ENCODE results near the gene PARP15.
A peak's percentile ranks its signal among the peaks of the same experiment; 100 is the strongest.

The PARP15 gene

DNA sequence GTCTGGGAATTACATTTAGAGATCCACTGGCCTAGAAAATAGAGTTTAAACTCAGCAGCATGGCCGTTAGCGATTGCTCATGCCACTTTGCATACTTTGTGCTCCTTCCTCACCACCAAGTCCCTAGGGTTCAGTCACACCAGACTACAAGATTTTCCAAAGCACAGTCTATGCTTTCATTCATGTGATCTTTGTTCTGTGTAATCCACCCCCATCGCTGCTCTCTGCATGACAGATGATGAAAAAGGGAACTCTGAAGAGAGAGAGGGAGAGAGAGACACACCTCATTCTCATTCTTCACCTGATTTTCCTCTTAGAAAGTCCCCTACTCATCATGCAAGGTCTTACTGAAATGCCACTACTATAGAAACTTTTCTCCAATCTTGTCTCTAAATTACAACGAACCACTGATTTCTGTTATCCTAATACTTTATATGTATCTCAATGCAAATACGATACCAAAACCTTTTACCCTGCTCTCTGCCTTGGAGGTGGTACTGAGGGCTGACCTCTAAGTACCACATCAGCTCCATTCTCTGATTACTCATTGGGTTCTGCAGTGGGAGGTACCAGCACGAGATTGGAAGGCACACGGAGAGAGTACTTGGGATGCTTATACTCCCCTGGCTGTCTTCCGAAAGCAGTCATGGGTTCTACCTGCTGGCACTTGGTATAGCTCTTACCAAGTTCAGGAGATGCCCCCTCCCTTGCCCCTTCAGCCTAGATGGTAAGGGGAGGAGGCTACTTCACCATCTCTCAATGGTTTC lies 1.1 kb upstream of the PARP15 start:
- DNase-seq: peak in 1 of 2 experiments; percentile 24

DNA sequence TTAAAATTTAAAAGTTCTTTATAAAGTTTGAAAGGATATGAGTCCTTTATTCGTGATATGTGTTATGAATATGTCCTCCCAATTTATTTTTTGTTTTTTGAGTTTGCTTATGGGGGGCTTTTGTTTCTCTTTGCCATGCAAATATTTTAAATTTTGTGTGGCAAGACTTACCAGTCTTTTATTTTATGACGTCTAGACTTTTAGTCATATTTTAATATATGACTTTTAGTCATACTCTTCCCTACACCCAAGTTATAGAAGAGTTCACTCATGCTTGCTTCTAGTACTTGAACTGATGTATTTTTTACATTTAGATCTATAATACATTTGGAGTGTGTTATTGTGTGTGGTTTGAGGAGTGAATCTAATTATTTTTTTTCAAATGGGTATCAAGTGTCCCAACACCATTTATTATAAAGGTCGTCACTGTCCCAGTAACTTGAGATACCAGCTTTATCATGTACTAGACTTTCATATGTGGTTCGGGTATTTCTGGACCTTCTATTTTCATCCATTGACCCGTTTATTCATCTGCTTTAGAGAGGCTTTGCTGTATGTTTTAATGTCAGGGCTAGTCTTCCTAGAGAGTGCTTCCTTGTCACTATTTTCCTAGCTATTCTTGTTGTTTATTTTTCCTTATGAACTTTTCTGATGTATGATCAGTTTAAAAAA lies 755 bp downstream of the PARP15 start:
- no peak for DNase-seq

DNA sequence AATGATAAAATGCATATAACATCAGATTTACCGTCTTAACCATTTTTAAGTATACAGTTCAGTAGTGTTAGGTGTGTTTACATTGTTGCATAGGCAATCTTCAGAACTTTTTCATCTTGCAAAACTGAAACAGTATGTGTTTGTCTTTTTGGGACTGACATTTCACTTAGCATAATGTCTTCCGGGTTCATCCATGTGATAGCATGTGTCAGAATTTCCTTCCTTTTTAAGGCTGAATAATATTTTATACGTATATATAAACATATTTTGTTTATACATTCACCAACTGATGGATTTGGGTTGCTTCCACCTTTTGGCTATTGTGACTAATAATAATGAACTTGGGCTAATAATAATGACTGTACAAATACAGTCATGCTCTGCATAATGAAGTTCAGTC lies 3.0 kb downstream of the PARP15 start:
- no peak for DNase-seq

DNA sequence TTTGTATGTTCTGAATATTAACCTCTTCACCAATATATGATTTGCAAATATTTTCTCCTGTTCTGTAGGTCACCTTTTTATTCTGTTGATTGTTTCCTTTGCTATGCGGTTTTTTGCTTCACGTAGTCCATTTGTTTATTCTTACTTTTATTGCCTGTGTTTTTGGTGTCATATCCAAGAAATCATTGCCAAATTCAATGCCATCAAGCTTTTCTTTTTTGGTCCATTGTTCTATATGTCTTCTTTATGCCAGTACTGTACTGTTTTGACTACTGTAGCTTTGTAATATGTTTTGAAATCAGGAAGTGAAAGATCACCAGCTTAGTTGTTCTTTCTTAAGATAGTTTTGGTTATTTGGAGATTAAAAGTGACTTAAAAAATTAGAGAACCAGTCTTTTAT lies 4.2 kb downstream of the PARP15 start:
- DNase-seq: no peak

DNA sequence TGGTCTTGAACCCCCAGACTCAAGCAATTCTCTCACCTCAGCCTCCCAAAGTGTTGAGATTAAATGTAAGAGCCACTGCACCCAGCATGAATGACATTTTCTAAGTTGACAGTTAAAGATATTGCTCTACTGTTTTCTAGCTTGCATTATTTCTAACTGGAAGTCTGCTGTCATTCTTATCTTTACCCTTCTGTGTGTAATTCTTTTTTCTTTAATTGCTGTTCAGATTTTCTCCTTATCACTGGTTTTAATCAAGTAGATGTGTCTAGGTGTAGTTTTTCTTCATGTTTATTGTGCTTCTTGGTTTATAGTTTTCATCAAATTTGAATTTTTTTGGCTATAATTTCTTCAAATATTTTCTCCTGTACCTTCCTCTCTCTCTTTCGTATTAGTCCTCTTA lies 4.9 kb downstream of the PARP15 start:
- no peak for DNase-seq

DNA sequence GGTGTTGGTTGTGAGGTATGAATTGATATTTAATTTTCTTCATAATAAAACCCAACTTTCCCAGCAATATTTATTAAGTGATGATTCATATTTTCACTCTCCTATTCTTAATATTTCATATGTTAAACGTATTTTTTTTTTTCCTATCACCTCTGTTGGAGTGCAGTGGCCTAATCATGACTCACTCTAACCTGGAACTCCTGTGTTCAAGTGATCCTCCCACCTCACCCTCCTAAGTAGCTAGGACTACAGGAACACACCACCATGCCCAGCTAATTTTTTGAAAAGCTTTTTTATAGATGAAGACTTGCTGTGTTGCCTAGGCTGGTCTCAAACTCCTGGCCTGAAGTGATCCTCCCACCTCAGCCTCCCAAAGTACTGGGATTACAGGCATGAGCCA lies 8.6 kb downstream of the PARP15 start:
- no peak for DNase-seq

DNA sequence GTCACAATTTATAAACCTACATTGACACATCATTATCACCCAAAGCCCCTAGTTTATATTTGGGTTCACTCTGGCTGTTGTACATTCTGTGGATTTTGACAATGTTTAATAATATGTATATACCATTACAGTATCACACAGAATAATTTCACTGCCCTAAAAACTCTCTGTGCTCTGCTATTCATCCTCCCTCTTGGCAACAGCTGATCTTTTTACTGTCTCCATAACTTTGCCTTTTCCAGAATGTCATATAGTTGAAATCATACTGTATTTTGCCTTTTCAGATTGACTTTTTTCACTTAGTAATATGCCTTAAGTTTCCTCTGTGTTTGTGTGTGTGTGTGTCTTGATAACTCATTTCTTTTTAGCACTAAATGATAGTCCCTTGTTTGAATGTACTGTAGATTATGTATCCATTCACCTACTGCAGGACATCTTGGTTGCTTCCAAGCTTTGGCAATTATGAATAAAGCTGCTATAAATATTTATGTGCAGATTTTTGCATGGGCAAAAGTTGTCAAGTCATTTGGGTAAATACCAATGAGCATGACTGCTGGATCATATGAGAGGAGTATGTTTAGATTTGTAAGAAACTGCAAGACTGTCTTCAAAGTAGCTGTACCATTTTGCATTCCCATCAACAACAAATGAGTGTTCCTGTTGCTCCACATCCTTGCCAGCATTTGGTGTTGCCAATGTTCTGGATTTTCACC lies 9.5 kb downstream of the PARP15 start:
- no peak for DNase-seq

DNA sequence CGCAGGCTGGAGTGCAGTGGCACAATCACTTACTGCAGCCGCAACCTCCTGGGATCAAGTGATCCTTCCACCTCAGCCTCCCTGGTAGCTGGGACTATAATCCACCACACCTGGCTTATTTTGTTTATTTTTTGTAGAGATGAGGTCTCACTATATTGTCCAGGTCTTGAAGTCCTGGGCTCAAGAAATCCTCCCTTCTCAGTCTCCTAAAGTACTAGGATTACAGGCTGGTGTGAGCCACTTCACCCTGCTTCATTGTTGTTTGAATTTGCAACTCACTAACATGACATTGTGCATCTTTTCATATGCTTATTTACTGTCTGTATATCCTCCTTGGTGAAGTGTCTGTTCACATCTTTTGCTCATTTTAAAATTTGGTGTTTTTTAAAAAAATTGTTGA lies 10.1 kb downstream of the PARP15 start:
- no peak for DNase-seq

DNA sequence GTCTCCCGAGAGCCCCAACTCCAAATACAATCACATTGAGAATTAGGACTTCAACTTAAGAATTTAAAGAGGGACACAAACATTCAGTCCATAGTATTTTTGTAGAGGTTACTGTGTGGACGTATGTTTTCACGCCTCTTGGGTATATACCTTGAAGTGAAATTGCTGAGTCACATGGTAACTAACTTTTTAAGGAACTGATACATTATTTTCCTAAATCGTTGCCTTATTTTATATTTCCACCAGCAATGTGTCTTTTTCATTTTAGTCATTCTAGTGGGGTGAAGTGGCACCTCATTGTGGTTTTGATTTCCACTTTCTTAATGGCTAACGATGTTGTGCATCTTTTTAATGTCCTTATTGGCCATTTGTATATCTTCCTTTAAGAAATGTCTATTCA lies 11.8 kb downstream of the PARP15 start:
- DNase-seq: no peak

DNA sequence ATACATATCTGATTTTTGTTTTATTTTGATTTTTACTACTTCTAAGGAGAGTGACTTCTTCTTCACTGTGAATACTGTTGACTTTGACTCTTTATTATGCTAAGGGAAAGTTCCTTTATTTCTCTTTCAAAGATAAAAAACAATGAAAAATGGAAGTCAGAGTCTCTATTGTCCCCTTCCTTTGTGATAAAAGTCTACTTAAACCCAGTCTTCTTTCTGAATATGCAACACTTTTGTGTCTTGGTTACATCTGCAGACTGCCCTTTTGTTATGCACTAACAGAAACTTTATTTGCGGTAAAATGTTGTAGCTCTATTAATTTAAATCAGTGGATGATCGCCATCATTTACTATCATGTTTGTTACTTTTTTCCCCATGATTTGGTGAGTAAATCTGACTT lies 13.2 kb downstream of the PARP15 start:
- DNase-seq: no peak

DNA sequence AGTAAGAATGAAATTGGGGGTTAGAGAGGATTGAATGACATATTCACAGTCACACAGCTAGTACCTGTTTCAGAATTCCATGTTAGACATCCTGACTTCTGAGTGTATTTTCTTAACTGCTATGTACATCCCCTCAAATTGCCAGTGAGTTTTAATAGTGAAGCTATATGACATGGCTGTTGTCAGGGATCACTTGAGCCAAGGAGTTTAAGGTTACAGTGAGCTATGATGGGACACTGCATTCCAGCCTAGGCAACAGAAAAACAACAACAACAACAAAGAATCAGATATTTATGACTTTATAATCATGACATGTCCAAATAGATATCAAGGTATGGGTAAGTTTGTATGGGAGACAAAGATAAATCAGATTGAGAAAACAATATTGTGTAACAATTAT lies 16.6 kb downstream of the PARP15 start:
- DNase-seq: no peak

DNA sequence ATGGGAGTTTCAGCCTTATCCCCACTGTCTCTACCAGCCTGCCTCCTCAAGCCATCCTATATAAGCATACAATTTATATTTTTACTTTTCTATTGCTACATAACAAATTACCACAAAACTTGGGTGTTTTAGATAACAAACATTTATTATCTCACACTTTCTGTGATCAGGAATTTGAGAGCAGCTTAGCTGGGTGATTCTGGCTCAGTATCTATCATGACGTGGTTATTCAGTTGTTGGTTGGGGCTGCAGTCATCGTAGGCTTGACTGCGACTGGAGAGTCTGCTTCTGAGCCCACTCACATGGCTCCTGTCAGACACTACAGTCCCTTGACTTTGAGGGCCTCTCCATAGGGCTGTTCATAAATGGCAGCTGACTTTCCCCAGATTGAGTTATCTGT lies 20.7 kb downstream of the PARP15 start:
- no peak for DNase-seq

DNA sequence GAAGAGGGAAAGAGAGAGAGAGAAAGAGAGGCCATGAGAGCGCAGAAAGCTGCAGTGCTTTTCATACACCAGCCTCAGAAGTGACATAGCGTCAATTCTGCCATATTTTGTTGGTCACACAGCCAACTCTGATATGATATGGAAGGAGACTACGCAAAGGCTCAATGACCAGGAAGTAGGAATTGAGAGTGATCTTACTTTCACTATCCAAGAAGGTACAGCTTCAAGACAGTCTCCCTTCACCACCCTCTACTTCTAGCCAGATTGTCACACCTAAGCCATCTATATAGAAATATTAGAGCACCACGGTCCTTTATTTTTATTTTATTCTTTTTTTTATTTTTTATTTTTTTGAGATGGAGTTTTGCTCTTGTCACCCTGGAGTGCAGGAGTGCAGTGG lies 21.1 kb downstream of the PARP15 start:
- no peak for DNase-seq

DNA sequence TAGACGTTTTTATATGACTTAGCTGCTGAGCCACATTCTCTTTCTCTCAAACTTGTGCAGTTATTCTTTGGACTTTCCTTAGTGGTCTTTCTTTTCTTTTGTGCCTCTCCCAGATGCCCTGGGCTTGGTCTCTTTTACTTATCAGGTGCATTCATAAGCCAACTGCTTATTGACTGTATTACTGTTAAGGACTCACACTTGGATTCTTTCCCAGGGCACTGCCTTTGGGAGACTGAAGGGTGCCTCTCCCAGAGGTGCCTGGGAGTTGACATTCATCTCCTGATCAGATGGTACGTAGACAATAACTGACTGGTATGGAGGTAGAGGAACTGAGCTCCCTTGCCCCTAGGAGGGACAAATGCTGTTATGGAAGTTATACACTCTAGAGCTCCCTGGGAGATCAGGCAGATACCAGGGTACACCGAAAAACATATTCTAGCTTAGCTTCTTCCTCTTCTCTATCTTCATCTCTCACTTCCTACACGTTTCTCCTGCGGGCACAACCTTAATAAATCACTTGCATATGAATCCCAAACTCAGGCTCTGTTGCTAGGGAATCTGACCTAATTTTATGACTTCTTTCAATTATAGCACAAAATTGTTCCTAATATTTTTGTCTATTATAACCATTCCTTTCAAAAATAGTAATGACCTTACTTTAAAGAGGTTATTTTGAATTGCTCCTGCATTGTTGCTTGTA lies 24.7 kb downstream of the PARP15 start:
- DNase-seq: no peak

DNA sequence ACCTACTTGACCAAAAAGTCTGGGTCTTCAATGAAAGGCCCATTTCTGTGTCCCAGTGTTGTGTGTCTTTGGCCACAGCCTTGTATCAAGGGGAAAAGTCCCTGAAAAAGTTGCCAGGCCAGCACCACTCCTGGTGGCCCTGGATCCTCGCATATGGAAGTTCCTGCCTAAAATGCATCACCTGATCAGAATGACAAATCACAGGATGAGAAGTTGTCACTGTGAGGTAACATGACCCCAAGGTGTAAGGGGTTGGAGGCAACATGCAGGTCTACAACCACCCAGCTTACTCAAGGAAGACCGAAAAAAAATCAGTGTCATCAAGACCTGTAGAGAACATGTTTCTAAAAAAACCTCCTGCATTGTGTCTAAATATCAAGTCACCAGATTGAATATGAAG lies 25.6 kb downstream of the PARP15 start:
- no peak for DNase-seq

DNA sequence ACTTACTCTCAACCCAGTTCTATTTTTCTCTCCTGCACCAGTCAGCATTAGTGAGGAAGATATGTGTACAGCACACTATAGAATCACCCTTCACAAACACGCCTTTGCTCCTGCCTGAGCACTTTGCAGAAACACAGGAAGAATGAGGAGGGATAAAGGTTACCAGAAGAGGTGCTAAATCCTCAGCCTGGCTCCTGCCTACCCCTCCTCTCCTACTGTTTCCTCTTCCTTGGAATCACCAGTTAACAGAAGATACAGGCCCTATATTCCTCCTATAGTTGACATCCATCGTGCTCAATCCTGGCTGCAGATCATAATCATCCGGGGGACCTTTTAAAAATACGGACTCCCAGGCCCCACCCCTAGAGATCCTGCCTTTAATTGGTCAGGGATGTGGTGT lies 28.9 kb downstream of the PARP15 start:
- no peak for DNase-seq

DNA sequence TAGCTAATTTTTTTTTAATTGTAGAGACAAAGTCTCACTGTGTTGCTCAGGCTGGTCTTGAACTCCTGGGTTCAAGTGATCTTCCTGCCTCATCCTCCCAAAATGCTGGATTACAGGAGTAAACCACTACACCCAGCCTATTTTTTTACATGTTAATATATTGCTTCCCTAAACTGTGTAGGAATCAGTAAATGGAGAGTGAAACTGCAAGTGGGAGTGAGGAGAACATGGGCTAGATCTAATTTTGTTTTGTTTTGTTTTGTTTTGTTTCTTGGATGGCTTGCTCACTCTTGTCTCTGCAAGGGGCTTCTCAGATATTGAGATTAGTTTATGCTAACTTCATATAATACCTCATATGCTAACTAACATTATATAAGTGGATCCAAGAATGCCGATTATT lies 31.5 kb downstream of the PARP15 start:
- DNase-seq: no peak

DNA sequence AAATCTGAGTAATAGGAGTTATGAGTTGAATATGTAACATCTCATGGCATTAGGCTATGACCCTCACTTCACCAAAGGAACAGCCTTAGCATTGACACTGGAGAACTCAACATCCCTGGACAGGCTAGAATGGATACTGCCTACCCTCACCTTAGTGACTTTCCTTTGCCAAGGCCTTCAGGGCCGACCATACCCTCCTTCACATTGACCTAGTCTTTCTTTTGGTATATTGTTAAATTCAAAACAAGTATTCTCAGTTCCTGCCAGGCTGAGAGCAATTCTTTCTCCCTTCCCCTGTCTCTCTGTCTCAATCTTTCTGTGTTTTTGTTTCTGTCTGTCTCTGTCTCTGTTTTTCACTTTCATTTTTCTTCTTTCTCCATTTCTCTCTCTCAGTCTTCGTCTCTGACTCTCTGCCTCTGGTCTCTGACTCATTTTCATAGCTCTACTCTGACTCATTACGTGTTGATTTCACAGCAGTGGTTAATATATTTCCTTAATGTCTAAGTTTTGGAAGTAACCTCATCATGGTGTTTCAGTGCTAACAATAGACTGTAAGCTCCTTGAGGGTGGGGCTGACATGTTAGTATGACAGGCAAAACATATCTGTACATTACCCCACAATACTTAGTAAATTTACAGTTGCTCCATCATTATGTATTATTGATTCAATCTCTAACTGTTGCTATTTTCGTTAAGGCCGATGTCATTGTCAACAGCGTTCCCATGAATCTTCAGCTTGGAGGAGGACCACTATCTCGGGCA lies 32.5 kb downstream of the PARP15 start:
- DNase-seq: no peak

DNA sequence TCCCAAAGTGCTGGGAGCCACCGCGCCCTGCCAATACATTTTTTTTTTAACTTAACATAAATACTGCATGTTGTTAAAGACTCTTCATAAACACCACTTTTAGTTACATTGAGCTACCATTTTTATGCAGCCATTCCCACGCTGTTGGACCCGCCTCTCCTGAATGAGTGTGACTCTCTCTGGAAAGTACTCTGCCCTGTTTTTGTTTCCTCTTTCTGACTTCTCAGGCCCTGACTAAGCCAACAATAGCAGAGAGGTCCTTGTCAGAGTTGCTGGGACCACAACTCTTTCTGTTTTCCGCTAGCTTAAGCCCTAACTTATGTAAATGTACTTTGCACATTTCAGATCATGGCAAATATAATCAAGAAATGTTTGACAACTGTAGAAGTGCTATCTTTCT lies 35.2 kb downstream of the PARP15 start:
- no peak for DNase-seq

DNA sequence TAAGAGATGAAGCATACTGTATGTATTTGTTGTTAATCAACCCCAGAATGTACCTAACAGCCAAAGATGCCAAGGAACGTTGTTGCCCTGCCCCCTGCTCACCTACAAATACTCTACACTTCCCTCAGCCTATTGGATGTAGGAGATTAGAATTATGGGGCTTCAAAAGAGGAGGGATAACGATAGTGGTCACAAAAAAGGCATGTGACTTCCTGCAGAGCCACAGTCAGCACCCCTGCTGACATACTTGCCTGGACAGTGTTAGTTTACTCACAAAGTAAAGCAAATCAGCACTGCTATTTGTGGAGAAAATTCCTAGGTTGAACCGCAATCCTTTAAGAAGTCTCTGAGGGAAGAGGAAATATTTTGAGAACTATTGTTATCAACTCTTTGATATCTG lies 37.9 kb downstream of the PARP15 start:
- no peak for DNase-seq

DNA sequence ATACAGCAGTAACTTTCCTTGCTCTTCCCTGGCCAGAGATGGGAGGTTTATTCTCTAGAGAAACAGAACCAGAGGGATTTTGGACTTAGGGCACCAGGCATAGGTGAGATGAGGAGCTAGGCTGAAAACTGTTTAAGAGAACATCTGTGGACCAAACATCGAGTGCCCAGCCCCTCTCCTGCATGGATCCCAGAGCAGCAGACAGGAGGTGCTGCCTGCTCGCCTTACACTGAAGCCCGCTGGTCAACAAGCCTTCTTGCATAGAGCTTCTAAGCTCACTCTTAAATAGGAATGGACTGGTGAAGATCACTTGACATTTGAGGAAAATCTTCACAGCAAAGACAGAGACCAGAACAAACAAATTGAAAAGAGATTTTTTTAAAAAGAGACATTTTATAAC lies 41.2 kb downstream of the PARP15 start:
- DNase-seq: no peak

DNA sequence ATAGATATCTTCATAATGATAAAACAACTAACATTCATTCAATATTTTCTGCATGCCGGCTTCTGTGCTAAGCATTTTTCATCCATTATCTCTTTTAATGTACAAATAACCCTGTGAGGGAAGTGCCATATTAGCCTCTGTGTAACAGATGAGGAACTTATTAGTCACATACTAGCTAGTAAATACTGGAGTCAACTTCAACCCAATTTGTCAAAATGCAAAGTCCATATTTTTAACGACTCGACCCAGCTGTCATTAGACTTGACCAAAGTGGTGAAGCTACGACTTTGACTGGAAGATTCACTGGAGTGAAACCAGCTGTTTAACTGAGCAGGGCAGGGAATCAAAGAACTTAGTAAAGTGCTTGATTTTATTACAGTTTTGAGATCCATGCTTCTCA lies 41.6 kb downstream of the PARP15 start:
- DNase-seq: no peak

DNA sequence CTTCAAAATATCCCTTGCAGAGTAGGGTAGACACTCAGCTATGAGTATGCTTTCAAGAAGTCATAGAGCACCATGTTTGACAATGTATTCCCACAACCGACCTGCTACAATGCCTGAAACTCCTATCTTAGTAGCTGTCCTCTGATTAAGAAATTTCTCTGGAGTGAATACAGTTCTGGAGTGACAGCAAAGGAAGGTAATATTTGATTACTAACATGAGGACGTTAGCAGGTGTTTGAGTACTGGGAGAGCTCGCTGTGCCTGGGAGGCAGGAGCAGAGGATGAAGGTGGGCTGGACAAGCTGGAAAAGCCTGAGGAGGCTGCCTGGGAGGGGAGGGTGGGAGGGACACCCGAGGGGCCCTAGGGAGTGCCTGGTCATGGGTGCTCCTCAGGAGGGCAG lies 42.9 kb downstream of the PARP15 start:
- DNase-seq: no peak

Measured in stimulated activated CD4-positive, alpha-beta T cell treated with anti-CD3 and anti-CD28 coated beads, Interleukin-4, amount 100 ng/mL, for 4 hours (primary cell).